Endothelial cell of umbilical vein (primary cell): ENCODE measurements around the gene EDC4. TPM values are rescaled to one million over a fixed set of nuclear protein-coding genes. Genes with fewer than 3 reads are reported as not detected.

Source experiments
- BruUV-seq: library from RNA; stranded (reverse); fragments of 400-500 nt; replicated peaks from 2 replicates; lab custom pipeline; 2021; lab: Mats Ljungman, UMichigan
- CTCF ChIA-PET: fragments of 300-600, 350-600 bp; sonication (Branson Sonifier 250); formaldehyde crosslinking; loops from one replicate; lab custom pipeline; 2021; ENCODE audit warnings: antibody characterized with exemption, inconsistent platforms; lab: Charles Lee
- POLR2A ChIA-PET: fragments of 300-600, 350-600 bp; sonication (Branson Sonifier 250); formaldehyde crosslinking; loops from one replicate; lab custom pipeline; 2021; ENCODE audit warnings: antibody characterized with exemption, inconsistent platforms; lab: Charles Lee
- DNase-seq: peaks from one replicate; pipeline ENCODE4 v3.0.0-alpha.2; 2011; ENCODE audit warnings: low read depth, low spot score
- FAIRE-seq: peaks from 2 replicates; lab custom pipeline; 2011; peaks lifted over from hg19 to GRCh38; lab: Jason Lieb, UNC
- H2AFZ ChIP-seq: 2 replicates; pipeline ENCODE4 v1.6.0; 2012; ENCODE audit warnings: low read depth, low read length, control low read depth, inconsistent platforms
- H3K27ac ChIP-seq: 2 replicates; pipeline ENCODE4 v1.5.1; 2011; ENCODE audit warnings: low read depth, mild to moderate bottlenecking, control low read depth, low read length, moderate library complexity; ENCODE audit not compliant: insufficient read depth
- H3K27me3 ChIP-seq, 2 experiments: 2 replicates each; pipeline versions ENCODE4 v1.6.0 to v1.6.1; 2011; ENCODE audit warnings: low read length in 2 of 2, mixed read lengths in 1 of 2; ENCODE audit not compliant: control insufficient read depth in 2 of 2, insufficient read depth in 2 of 2
- H3K36me3 ChIP-seq, 2 experiments: 2 replicates in 1 of 2; 3 replicates in 1 of 2; pipeline ENCODE4 v1.5.1; 2011; ENCODE audit warnings: low read length in 2 of 2, mild to moderate bottlenecking in 1 of 2, moderate library complexity in 1 of 2; ENCODE audit not compliant: control insufficient read depth in 2 of 2, insufficient read depth in 2 of 2; ENCODE audit errors: extremely low read depth in 1 of 2
- H3K4me1 ChIP-seq: 3 replicates; pipeline ENCODE4 v1.5.1; 2011; ENCODE audit warnings: mild to moderate bottlenecking, low read length; ENCODE audit not compliant: control insufficient read depth, insufficient read depth; ENCODE audit errors: extremely low read depth
- H3K4me2 ChIP-seq: 2 replicates; pipeline ENCODE4 v1.6.1; 2011; ENCODE audit warnings: low read length, control low read depth, mixed read lengths; ENCODE audit not compliant: insufficient read depth
- H3K4me3 ChIP-seq, 3 experiments: fragments of 200-600 bp in 1 of 3; sonication (generic), shearing (Covaris generic) in 1 of 3; replicated peaks in 1 of 3; 2 replicates each; pipeline ENCODE4 v1.5.1; 2011 to 2016; ENCODE audit warnings: control low read depth in 3 of 3, low read length in 3 of 3, mild to moderate bottlenecking in 2 of 3, inconsistent platforms in 1 of 3, low read depth in 1 of 3, moderate library complexity in 1 of 3; ENCODE audit not compliant: insufficient read depth in 1 of 3
- H3K79me2 ChIP-seq: 2 replicates; pipeline ENCODE4 v1.6.0; 2012; ENCODE audit warnings: low read length, inconsistent platforms; ENCODE audit not compliant: control insufficient read depth, insufficient read depth
- H3K9ac ChIP-seq: replicated peaks from 2 replicates; pipeline ENCODE3; 2011; ENCODE audit warnings: low read length, control low read depth; ENCODE audit not compliant: insufficient read depth; ENCODE audit errors: extremely low read depth
- H3K9me1 ChIP-seq: replicated peaks from 3 replicates; pipeline ENCODE4 v1.6.0; 2011; ENCODE audit warnings: mild to moderate bottlenecking, low read length; ENCODE audit not compliant: control insufficient read depth, insufficient read depth; ENCODE audit errors: extremely low read depth
- H3K9me3 ChIP-seq: replicated peaks from 2 replicates; pipeline ENCODE4 v1.5.1; 2012; ENCODE audit warnings: low read length, inconsistent platforms; ENCODE audit not compliant: control insufficient read depth, insufficient read depth
- H4K20me1 ChIP-seq: replicated peaks from 2 replicates; pipeline ENCODE3; 2011; ENCODE audit warnings: mild to moderate bottlenecking, low read length; ENCODE audit not compliant: control insufficient read depth, insufficient read depth; ENCODE audit errors: extremely low read depth
- EZH2 ChIP-seq: IDR thresholded peaks from 2 replicates; pipeline ENCODE4 v1.6.1; 2012; ENCODE audit warnings: borderline replicate concordance, low read depth, mild to moderate bottlenecking, moderate library complexity, low read length, inconsistent platforms; ENCODE audit not compliant: severe bottlenecking
- FOS ChIP-seq: IDR thresholded peaks from 2 replicates; pipeline ENCODE4 v1.6.1; 2011; ENCODE audit warnings: mild to moderate bottlenecking, low read length, moderate library complexity, borderline replicate concordance; ENCODE audit not compliant: insufficient read depth
- GATA2 ChIP-seq: IDR thresholded peaks from 2 replicates; pipeline ENCODE4 v1.7.0; 2011; ENCODE audit warnings: low read depth, mild to moderate bottlenecking, moderate library complexity, mixed read lengths, low read length; ENCODE audit not compliant: insufficient read length, insufficient read depth
- JUN ChIP-seq: IDR thresholded peaks from 2 replicates; pipeline ENCODE4 v1.6.1; 2011; ENCODE audit warnings: borderline replicate concordance, low read depth; ENCODE audit not compliant: insufficient read length, insufficient read depth
- MYC ChIP-seq: IDR thresholded peaks from one replicate; pipeline ENCODE4 v1.6.1; 2011; ENCODE audit warnings: mild to moderate bottlenecking, low read depth, low read length
- POLR2A ChIP-seq: IDR thresholded peaks from 2 replicates; pipeline ENCODE4 v1.6.1; 2012; ENCODE audit warnings: low read depth, mild to moderate bottlenecking, control low read depth, low read length
- POLR2AphosphoS5 ChIP-seq: IDR thresholded peaks from 2 replicates; pipeline ENCODE4 v1.6.1; 2012; ENCODE audit warnings: low read depth, mild to moderate bottlenecking, control low read depth, low read length, moderate library complexity; ENCODE audit not compliant: insufficient read depth
- dilution Hi-C: fragments of 300-500 bp; cut with MboI; formaldehyde crosslinking; loops from one replicate; pipeline ENCODE4 v1.15.0; 2019; ENCODE audit warnings: low sequenced_read_pairs; ENCODE audit not compliant: extremely low pct_ligation_motif_present
- intact Hi-C: fragments of 100-400 bp; cut with micrococcal nuclease; formaldehyde crosslinking; loops from one replicate; pipeline ENCODE4 v1.10.0; 2022
- polyA plus RNA-seq, 4 experiments: library from polyadenylated mRNA; depleted of rRNA in 3 of 4; stranded (reverse) in 3 of 4; unstranded in 1 of 4; fragments of >200 nt; gene quantifications; 2 replicates each; pipeline versions ENCODE4 v1.2.1 to v1.2.3, GENCODE V29; 2011 to 2012; ENCODE audit warnings: missing spikeins in 1 of 4
- total RNA-seq: library from RNA; stranded (reverse); gene quantifications from 2 replicates; pipeline ENCODE4 v1.2.3, GENCODE V29; 2021
- TF ChIP-seq, protein P1 (sequence below): IDR thresholded peaks from 2 replicates; pipeline ENCODE4 v1.6.1; 2011; ENCODE audit not compliant: insufficient read depth, insufficient read length
- TF ChIP-seq, protein P2 (sequence below), 2 donors: IDR thresholded peaks; 1 replicate in 1 of 2; 2 replicates in 1 of 2; pipeline ENCODE4 v1.5.1; 2011; ENCODE audit warnings: low read length in 2 of 2, mild to moderate bottlenecking in 2 of 2, moderate library complexity in 2 of 2, control low read depth in 1 of 2, inconsistent platforms in 1 of 2, low read depth in 1 of 2; ENCODE audit not compliant: insufficient read depth in 1 of 2; ENCODE audit errors: extremely low read depth in 1 of 2

The EDC4 gene
- total and polyA plus RNA-seq, 2 donors (not counting 3 experiments of a cell fraction or from before 2014, with no cell fraction given): 57.5 to 81.2 TPM

DNA sequence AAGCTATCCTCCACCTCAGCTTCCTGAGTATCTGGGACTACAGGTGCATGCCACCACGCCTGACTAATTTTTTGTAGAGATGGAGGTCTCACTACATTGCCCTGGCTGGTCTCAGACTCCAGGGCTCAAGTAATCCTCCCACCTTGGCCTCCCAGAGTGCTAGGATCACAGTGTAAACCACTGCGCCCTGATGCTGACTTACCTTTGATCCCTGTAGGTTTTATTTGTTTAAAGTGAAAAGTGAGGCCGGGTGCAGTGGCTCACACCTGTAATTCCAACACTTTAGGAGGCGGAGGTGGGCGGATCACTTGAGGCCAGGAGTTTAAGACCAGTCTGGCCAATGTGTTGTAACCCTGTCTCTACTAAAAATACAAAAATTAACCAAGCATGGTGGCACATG, 28.9 kb downstream of the EDC4 start:
- Histone ChIP-seq H3K9me1 (no peaks in the 10 kb centered on the region), H3K4me2 (no peak overlapping the region), H3K79me2 (peaks cover 18% of the 10 kb centered on the region), H4K20me1 (no peaks in the 10 kb centered on the region), H3K4me1 (peaks cover 12% of the 10 kb centered on the region), H3K9ac (no peak overlapping the region), H3K9me3 (no peaks in the 10 kb centered on the region), H3K4me3 (no peak overlapping the region), H3K27ac (no peak overlapping the region), H3K36me3 (peaks cover 0 to 2% of the 10 kb centered on the region in 2 experiments), H2AFZ (no peak overlapping the region), H3K27me3 (no peaks in the 10 kb centered on the region)
- intact Hi-C loops (loop anchor here (1.0 to 10.0 kb wide), 2 partner anchors 8 to 587 kb away; partner anchors contain the start of gene PSKH1), dilution Hi-C loops (loop anchor here (25.0 kb wide), 1 partner anchor 214 kb away; no protein-coding TSS in a partner anchor)
- DNase-seq (no peak), FAIRE-seq (no peak)
- no TSS peak for BruUV-seq
- TF ChIP-seq JUN (no peak), POLR2A (no peak), EZH2 (no peak), POLR2AphosphoS5 (no peak), MYC (no peak), GATA2 (no peak), FOS (no peak)
- TF ChIP-seq, protein P1, sequence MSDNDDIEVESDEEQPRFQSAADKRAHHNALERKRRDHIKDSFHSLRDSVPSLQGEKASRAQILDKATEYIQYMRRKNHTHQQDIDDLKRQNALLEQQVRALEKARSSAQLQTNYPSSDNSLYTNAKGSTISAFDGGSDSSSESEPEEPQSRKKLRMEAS: no peak
- TF ChIP-seq, protein P2, sequence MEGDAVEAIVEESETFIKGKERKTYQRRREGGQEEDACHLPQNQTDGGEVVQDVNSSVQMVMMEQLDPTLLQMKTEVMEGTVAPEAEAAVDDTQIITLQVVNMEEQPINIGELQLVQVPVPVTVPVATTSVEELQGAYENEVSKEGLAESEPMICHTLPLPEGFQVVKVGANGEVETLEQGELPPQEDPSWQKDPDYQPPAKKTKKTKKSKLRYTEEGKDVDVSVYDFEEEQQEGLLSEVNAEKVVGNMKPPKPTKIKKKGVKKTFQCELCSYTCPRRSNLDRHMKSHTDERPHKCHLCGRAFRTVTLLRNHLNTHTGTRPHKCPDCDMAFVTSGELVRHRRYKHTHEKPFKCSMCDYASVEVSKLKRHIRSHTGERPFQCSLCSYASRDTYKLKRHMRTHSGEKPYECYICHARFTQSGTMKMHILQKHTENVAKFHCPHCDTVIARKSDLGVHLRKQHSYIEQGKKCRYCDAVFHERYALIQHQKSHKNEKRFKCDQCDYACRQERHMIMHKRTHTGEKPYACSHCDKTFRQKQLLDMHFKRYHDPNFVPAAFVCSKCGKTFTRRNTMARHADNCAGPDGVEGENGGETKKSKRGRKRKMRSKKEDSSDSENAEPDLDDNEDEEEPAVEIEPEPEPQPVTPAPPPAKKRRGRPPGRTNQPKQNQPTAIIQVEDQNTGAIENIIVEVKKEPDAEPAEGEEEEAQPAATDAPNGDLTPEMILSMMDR (IDR thresholded peaks at IDR 0.05; ENCODE audit: extremely low read depth in 1 of 2, insufficient read depth in 1 of 2, low read depth in 1 of 2, low read length in 2 of 2): no peak
- CTCF ChIA-PET: interaction anchor here (3.7 kb wide), 1 partner anchor 18 kb away, joined by 17 read pairs; no protein-coding TSS in a partner anchor
- POLR2A ChIA-PET: no interaction called here
